Fibroblast of lung (primary cell): ENCODE data around the gene TMEM171.

Experiments used
- EZH2 ChIP-seq: IDR thresholded peaks from 2 replicates; pipeline ENCODE4 v1.5.1; 2012; ENCODE audit warnings: low read length, control low read depth, mild to moderate bottlenecking; ENCODE audit errors: missing control alignments
- TF ChIP-seq, protein P1 (sequence below), 2 donors: IDR thresholded peaks in 1 of 2; conservative IDR thresholded peaks in 1 of 2; 1 replicate in 1 of 2; 2 replicates in 1 of 2; pipeline ENCODE4 v1.5.1; 2011 to 2012; ENCODE audit warnings: low read length in 2 of 2, control low read depth in 1 of 2, inconsistent platforms in 1 of 2, low read depth in 1 of 2, mild to moderate bottlenecking in 1 of 2

GRCh38 chr5:73112359-73112758 lies 8.0 kb upstream of the TMEM171 start:
- TF ChIP-seq, protein P1, sequence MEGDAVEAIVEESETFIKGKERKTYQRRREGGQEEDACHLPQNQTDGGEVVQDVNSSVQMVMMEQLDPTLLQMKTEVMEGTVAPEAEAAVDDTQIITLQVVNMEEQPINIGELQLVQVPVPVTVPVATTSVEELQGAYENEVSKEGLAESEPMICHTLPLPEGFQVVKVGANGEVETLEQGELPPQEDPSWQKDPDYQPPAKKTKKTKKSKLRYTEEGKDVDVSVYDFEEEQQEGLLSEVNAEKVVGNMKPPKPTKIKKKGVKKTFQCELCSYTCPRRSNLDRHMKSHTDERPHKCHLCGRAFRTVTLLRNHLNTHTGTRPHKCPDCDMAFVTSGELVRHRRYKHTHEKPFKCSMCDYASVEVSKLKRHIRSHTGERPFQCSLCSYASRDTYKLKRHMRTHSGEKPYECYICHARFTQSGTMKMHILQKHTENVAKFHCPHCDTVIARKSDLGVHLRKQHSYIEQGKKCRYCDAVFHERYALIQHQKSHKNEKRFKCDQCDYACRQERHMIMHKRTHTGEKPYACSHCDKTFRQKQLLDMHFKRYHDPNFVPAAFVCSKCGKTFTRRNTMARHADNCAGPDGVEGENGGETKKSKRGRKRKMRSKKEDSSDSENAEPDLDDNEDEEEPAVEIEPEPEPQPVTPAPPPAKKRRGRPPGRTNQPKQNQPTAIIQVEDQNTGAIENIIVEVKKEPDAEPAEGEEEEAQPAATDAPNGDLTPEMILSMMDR (conservative IDR thresholded peaks at IDR 0.05 in 1 of 2, IDR thresholded peaks at IDR 0.05 in 1 of 2; ENCODE audit: low read depth in 1 of 2, low read length in 2 of 2): no peak
- TF ChIP-seq EZH2: no peak
